SK-N-SH (cell line): Measurements from ENCODE around the gene ST6GALNAC3. TPM values are rescaled to one million over a fixed set of nuclear protein-coding genes. Genes with fewer than 3 reads are reported as not detected.

Experiments
- CTCF ChIA-PET: fragments of 300-600, 350-600 bp; formaldehyde crosslinking; extraction: SDS; loops from one replicate; lab custom pipeline; 2021; lab: Yijun Ruan, JAX
- POLR2A ChIA-PET: fragments of 350-600 bp; sonication (Branson Sonifier 250); formaldehyde crosslinking; extraction: SDS; loops from one replicate; lab custom pipeline; 2020; ENCODE audit warnings: antibody characterized with exemption, inconsistent platforms; lab: Yijun Ruan, JAX
- DNase-seq: peaks from one replicate; pipeline ENCODE4 v3.0.0; 2012
- H2AFZ ChIP-seq: fragments of 200-600 bp; sonication (generic); 2 replicates; pipeline ENCODE4 v1.8.1; 2016; ENCODE audit warnings: antibody characterized with exemption, mild to moderate bottlenecking, low read depth
- H3F3A ChIP-seq: fragments of 200-600 bp; sonication (generic); replicated peaks from 2 replicates; pipeline ENCODE3; 2016; ENCODE audit warnings: antibody characterized with exemption, mild to moderate bottlenecking; ENCODE audit not compliant: insufficient read depth
- H3K27ac ChIP-seq, 2 experiments: fragments of 200-500 bp in 1 of 2; fragments of 200-600 bp in 1 of 2; sonication (Bioruptor generic) in 1 of 2; sonication (generic), shearing (Covaris generic) in 1 of 2; 2 replicates each; pipeline versions ENCODE4 v1.5.1 to v1.6.1; 2014 to 2016; ENCODE audit warnings: low read depth in 2 of 2, inconsistent platforms in 1 of 2, low read length in 1 of 2, mild to moderate bottlenecking in 1 of 2, mixed read lengths in 1 of 2
- H3K27me3 ChIP-seq: fragments of 200-600 bp; sonication (generic), shearing (Covaris generic); 2 replicates; pipeline ENCODE4 v1.6.1; 2016; ENCODE audit warnings: mixed run types; ENCODE audit not compliant: insufficient read depth
- H3K36me3 ChIP-seq, 2 experiments: fragments of 200-500 bp in 1 of 2; fragments of 200-600 bp in 1 of 2; sonication (Bioruptor generic) in 1 of 2; sonication (generic) in 1 of 2; replicated peaks in 1 of 2; 2 replicates each; pipeline versions ENCODE3 to v1.5.1; 2014 to 2016; ENCODE audit warnings: low read length in 1 of 2, mild to moderate bottlenecking in 1 of 2; ENCODE audit not compliant: insufficient read depth in 2 of 2, control insufficient read depth in 1 of 2
- H3K4me1 ChIP-seq, 2 experiments: fragments of 200-500 bp in 1 of 2; fragments of 200-600 bp in 1 of 2; sonication (Bioruptor generic) in 1 of 2; sonication (generic), shearing (Covaris generic) in 1 of 2; 2 replicates each; pipeline versions ENCODE4 v1.5.1 to v1.6.1; 2014 to 2016; ENCODE audit warnings: low read depth in 1 of 2, low read length in 1 of 2, mixed run types in 1 of 2; ENCODE audit not compliant: insufficient read depth in 2 of 2, control insufficient read depth in 1 of 2
- H3K4me2 ChIP-seq: fragments of 200-600 bp; sonication (generic), shearing (Covaris generic); 2 replicates; pipeline ENCODE4 v1.6.1; 2017; ENCODE audit warnings: mixed run types
- H3K4me3 ChIP-seq, 2 experiments: fragments of 200-500 bp in 1 of 2; fragments of 200-600 bp in 1 of 2; sonication (Bioruptor generic) in 1 of 2; sonication (generic), shearing (Covaris generic) in 1 of 2; 2 replicates each; pipeline versions ENCODE4 v1.5.1 to v1.8.1; 2014 to 2016; ENCODE audit warnings: low read depth in 2 of 2, inconsistent platforms in 1 of 2, low read length in 1 of 2, mild to moderate bottlenecking in 1 of 2, mixed read lengths in 1 of 2, moderate library complexity in 1 of 2
- H3K79me2 ChIP-seq: fragments of 200-600 bp; sonication (generic); 2 replicates; pipeline ENCODE4 v1.8.1; 2017; ENCODE audit warnings: mild to moderate bottlenecking; ENCODE audit not compliant: insufficient read depth
- H3K9ac ChIP-seq: fragments of 200-600 bp; sonication (generic); 2 replicates; pipeline ENCODE4 v1.6.1; 2017; ENCODE audit warnings: mixed run types
- H3K9me2 ChIP-seq: fragments of 200-600 bp; sonication (generic); 2 replicates; pipeline ENCODE4 v1.6.1; 2017; ENCODE audit warnings: mixed run types
- H3K9me3 ChIP-seq: fragments of 200-600 bp; sonication (generic); 2 replicates; pipeline ENCODE4 v1.6.1; 2017; ENCODE audit warnings: mixed run types, mild to moderate bottlenecking, moderate library complexity
- H4K20me1 ChIP-seq: fragments of 200-600 bp; sonication (generic); 2 replicates; pipeline ENCODE4 v1.6.1; 2017; ENCODE audit warnings: mild to moderate bottlenecking, mixed run types; ENCODE audit not compliant: insufficient read depth
- ELF1 ChIP-seq: IDR thresholded peaks from 2 replicates; pipeline ENCODE4 v1.4.0; 2012
- FOSL2 ChIP-seq: IDR thresholded peaks from 2 replicates; pipeline ENCODE4 v1.4.0; 2012; ENCODE audit warnings: low read depth, mild to moderate bottlenecking, moderate library complexity, borderline replicate concordance
- FOXJ3 ChIP-seq: sonication (generic); formaldehyde crosslinking; IDR thresholded peaks from 2 replicates; pipeline ENCODE4 v1.5.1; 2020; ENCODE audit warnings: mild to moderate bottlenecking, missing genetic modification reagents
- FOXM1 ChIP-seq: IDR thresholded peaks from 2 replicates; pipeline ENCODE4 v1.4.0; 2012; ENCODE audit warnings: low read depth, mild to moderate bottlenecking
- GABPA ChIP-seq: IDR thresholded peaks from 2 replicates; pipeline ENCODE4 v1.4.0; 2012; ENCODE audit warnings: low read depth, mild to moderate bottlenecking
- GATA2 ChIP-seq: sonication (generic); formaldehyde crosslinking; IDR thresholded peaks from 2 replicates; pipeline ENCODE4 v1.5.0; 2020; ENCODE audit warnings: mild to moderate bottlenecking, missing genetic modification reagents
- NFIC ChIP-seq: IDR thresholded peaks from 2 replicates; pipeline ENCODE4 v1.4.0; 2012; ENCODE audit warnings: borderline replicate concordance
- NRF1 ChIP-seq: IDR thresholded peaks from 2 replicates; pipeline ENCODE4 v1.6.1; 2012; ENCODE audit warnings: low read depth, mild to moderate bottlenecking, low read length
- POLR2AphosphoS5 ChIP-seq: IDR thresholded peaks from 2 replicates; pipeline ENCODE4 v1.6.1; 2012; ENCODE audit warnings: low read depth, low read length
- RXRA ChIP-seq: IDR thresholded peaks from 2 replicates; pipeline ENCODE4 v1.4.0; 2012; ENCODE audit warnings: low read depth, mild to moderate bottlenecking, borderline replicate concordance
- TEAD4 ChIP-seq: IDR thresholded peaks from 2 replicates; pipeline ENCODE4 v1.4.0; 2012; ENCODE audit warnings: mild to moderate bottlenecking, borderline replicate concordance; ENCODE audit not compliant: insufficient read depth
- YY1 ChIP-seq: IDR thresholded peaks from 2 replicates; pipeline ENCODE4 v1.4.0; 2012; ENCODE audit warnings: low read depth, mild to moderate bottlenecking
- WGBS: methylation state at CpG from one replicate; pipeline ENCODE4 v1.1.6; 2017; ENCODE audit warnings: low lambda C conversion rate; 5-methylcytosine and 5-hydroxymethylcytosine counted together
- polyA plus RNA-seq, 3 experiments: library from polyadenylated mRNA; depleted of rRNA; stranded (reverse); fragments of >200 nt; gene quantifications; 2 replicates each; pipeline ENCODE4 v1.2.3, GENCODE V29; 2012
- TF ChIP-seq, protein P1 (sequence below): IDR thresholded peaks from 2 replicates; pipeline ENCODE4 v1.4.0; 2012; ENCODE audit warnings: low read depth, borderline replicate concordance
- TF ChIP-seq, protein P2 (sequence below): IDR thresholded peaks from 2 replicates; pipeline ENCODE4; 2012
- TF ChIP-seq, protein P3 (sequence below): fragments of 150-350 bp; IDR thresholded peaks from 2 replicates; pipeline ENCODE4 v1.6.1; 2016; ENCODE audit warnings: mild to moderate bottlenecking, low read depth, low read length

ST6GALNAC3 gene
- polyA plus RNA-seq, 1 of the 3 experiments (the other 2 are of a cell fraction) = 8.1 TPM

DNA sequence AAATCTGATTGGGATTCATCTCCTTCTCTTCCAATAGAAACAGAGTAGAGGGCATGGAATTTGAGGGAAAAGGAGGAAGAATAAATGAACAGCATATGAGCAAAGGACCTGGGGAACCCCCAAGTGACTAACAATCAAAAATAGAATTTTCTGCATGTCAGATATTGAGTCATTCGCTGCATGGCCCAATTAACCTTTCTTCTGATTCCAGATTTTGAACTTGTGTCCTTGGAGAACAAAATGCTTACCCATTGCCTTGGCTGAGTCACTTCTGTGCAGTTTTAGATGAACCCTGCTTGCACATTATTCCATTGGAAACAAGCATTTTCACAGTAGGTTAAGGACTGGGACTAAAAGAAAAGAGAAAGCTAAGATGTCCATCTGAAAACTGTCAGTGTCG lies 390.5 kb downstream of the ST6GALNAC3 start (continued):
- TF ChIP-seq, protein P1, sequence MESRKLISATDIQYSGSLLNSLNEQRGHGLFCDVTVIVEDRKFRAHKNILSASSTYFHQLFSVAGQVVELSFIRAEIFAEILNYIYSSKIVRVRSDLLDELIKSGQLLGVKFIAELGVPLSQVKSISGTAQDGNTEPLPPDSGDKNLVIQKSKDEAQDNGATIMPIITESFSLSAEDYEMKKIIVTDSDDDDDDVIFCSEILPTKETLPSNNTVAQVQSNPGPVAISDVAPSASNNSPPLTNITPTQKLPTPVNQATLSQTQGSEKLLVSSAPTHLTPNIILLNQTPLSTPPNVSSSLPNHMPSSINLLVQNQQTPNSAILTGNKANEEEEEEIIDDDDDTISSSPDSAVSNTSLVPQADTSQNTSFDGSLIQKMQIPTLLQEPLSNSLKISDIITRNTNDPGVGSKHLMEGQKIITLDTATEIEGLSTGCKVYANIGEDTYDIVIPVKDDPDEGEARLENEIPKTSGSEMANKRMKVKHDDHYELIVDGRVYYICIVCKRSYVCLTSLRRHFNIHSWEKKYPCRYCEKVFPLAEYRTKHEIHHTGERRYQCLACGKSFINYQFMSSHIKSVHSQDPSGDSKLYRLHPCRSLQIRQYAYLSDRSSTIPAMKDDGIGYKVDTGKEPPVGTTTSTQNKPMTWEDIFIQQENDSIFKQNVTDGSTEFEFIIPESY = no peak
- TF ChIP-seq TEAD4 (no peak), GATA2 (CRISPR knock-in tag) (no peak)

DNA sequence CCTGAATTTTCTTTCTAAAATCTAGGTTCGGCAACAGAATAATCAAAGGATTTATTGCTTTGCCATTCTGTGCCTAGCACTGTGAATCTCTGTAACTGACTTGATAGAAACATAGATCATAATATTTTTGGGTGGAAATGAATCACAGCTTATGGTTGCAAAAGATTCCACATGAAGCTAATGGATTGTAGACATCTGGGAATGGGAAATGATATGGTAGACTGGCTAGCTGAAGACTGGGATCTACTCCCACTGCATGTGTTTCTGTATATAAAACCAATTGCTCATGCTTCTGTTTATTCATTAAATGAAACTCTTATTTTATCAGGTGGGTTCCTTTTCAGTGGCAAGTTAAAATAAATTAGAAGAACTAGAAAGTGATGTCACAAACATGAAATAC lies 395.6 kb downstream of the ST6GALNAC3 start:
- 83% methylated on average over 1 of the region's 1 CpG for WGBS
- no peak for DNase-seq
- H3K4me1 ChIP-seq = peaks cover 0 to 14% of the 10 kb centered on the region in 2 experiments; a peak in 1 of 4 replicates
- H3K9ac ChIP-seq = no peak overlapping the region
- no peaks in the 10 kb centered on the region for H3K27me3 ChIP-seq
- H3K9me2 ChIP-seq = no peaks in the 10 kb centered on the region
- H3K27ac ChIP-seq = no peak overlapping the region
- no peak overlapping the region for H3K4me2 ChIP-seq
- H4K20me1 ChIP-seq = no peaks in the 10 kb centered on the region
- ChIA-PET CTCF (interaction anchor here (1.1 kb wide), 1 partner anchor 9 kb away, joined by 3 read pairs; no protein-coding TSS in a partner anchor), POLR2A (no interaction called here)
- H3K36me3 ChIP-seq = no peaks in the 10 kb centered on the region
- no peaks in the 10 kb centered on the region for H3K9me3 ChIP-seq
- no peaks in the 10 kb centered on the region for H3K79me2 ChIP-seq
- H3F3A ChIP-seq = peaks cover 18% of the 10 kb centered on the region
- no peak overlapping the region for H3K4me3 ChIP-seq
- no peak overlapping the region for H2AFZ ChIP-seq
- TF ChIP-seq TEAD4 (no peak), YY1 (no peak), NFIC (no peak), NRF1 (no peak)

DNA sequence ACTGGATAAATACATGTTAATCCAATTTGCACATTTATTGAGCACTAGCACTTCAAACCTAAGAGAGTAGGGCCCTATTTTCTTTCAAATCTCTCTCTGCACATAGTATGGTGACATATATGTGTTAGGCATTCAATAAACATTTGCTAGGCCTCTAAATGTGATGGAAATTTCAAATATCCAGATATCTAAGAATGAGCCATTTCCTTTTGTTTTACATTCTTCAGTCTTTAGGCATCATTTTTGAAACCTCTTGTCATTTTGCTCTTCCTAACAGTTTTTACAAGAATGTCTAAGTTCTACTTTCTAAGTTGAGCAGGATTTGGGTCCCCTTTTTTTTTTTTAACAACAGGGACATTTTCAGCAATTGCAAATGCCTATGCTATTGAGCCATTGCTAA lies 397.0 kb downstream of the ST6GALNAC3 start:
- Histone ChIP-seq H3K4me2 (no peak overlapping the region), H3K27me3 (no peaks in the 10 kb centered on the region), H3K9ac (no peak overlapping the region; the same call in 1 of the 2 replicates), H3F3A (peaks cover 11% of the 10 kb centered on the region), H3K9me2 (no peaks in the 10 kb centered on the region), H3K9me3 (no peaks in the 10 kb centered on the region), H3K27ac (peak overlapping the region in 1 of 2 experiments; percentile 55; a peak in 2 of 4 replicates), H3K4me1 (peaks cover 0 to 8% of the 10 kb centered on the region in 2 experiments; a peak in 1 of 4 replicates), H4K20me1 (no peaks in the 10 kb centered on the region), H3K79me2 (no peaks in the 10 kb centered on the region), H3K4me3 (no peak overlapping the region), H2AFZ (peak overlapping the region; percentile 32; the same call in 1 of the 2 replicates), H3K36me3 (no peaks in the 10 kb centered on the region)
- DNase-seq = no peak
- POLR2A ChIA-PET = no interaction called here
- 0 out of 2 replicates have a peak, but pooled peaks have one; percentile 11 for TF ChIP-seq TEAD4
- TF ChIP-seq GATA2 (CRISPR knock-in tag) = no peak
- CTCF ChIA-PET = no interaction called here

DNA sequence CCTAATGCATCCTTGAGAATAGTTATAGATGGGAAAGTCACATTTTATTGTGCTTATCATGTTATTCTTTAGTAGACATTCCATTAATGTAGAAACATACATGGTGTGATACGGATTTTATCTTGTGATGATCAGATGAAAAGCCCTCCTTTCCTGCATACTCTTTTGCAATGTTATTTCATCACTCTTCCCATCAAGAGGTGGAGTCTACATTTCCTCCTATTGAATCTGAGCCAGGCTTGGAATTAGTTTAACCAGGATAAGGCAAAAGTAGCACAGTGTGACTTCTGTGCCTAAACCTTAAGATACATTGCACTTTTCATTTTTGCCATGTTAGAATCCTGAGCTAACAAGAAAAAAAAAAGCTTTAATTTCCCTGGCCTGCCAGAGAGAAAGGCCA lies 399.0 kb downstream of the ST6GALNAC3 start:
- Histone ChIP-seq H3K9ac (no peak overlapping the region), H2AFZ (no peak overlapping the region), H3K4me2 (no peak overlapping the region), H3K4me1 (peaks cover 0 to 17% of the 10 kb centered on the region in 2 experiments; a peak in 1 of 4 replicates), H3K9me3 (no peaks in the 10 kb centered on the region), H3K4me3 (no peak overlapping the region), H3K9me2 (no peaks in the 10 kb centered on the region), H3K79me2 (no peaks in the 10 kb centered on the region), H3K27me3 (no peaks in the 10 kb centered on the region), H3K27ac (no peak overlapping the region), H4K20me1 (no peaks in the 10 kb centered on the region), H3F3A (peaks cover 18% of the 10 kb centered on the region), H3K36me3 (no peaks in the 10 kb centered on the region)
- POLR2A ChIA-PET = no interaction called here
- WGBS = 67% methylated on average over 1 of the region's 1 CpG
- CTCF ChIA-PET = no interaction called here
- DNase-seq = no peak
- TF ChIP-seq, protein P2, sequence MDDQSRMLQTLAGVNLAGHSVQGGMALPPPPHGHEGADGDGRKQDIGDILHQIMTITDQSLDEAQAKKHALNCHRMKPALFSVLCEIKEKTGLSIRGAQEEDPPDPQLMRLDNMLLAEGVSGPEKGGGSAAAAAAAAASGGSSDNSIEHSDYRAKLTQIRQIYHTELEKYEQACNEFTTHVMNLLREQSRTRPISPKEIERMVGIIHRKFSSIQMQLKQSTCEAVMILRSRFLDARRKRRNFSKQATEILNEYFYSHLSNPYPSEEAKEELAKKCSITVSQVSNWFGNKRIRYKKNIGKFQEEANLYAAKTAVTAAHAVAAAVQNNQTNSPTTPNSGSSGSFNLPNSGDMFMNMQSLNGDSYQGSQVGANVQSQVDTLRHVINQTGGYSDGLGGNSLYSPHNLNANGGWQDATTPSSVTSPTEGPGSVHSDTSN = no peak
- no peak for TF ChIP-seq FOXJ3 (CRISPR knock-in tag)
- TF ChIP-seq, protein P3, sequence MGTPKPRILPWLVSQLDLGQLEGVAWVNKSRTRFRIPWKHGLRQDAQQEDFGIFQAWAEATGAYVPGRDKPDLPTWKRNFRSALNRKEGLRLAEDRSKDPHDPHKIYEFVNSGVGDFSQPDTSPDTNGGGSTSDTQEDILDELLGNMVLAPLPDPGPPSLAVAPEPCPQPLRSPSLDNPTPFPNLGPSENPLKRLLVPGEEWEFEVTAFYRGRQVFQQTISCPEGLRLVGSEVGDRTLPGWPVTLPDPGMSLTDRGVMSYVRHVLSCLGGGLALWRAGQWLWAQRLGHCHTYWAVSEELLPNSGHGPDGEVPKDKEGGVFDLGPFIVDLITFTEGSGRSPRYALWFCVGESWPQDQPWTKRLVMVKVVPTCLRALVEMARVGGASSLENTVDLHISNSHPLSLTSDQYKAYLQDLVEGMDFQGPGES = no peak
- no peak for TF ChIP-seq GABPA
- no peak for TF ChIP-seq FOSL2
- TF ChIP-seq YY1 = no peak
- TF ChIP-seq FOXM1 = no peak
- TF ChIP-seq ELF1 = no peak
- no peak for TF ChIP-seq POLR2AphosphoS5
- TF ChIP-seq TEAD4 = no peak
- no peak for TF ChIP-seq RXRA
